Mesendoderm (in vitro differentiated cells): ENCODE data around the gene TMPRSS2.

Experiments used
- DNase-seq: peaks from one replicate; pipeline ENCODE4 v3.0.0; 2013
- H2AK5ac ChIP-seq: 2 replicates; pipeline ENCODE4 v1.6.1; 2013; ENCODE audit warnings: low read length, inconsistent platforms
- H2BK120ac ChIP-seq: 2 replicates; pipeline ENCODE4 v1.6.1; 2013; ENCODE audit warnings: low read depth, mild to moderate bottlenecking, low read length, moderate library complexity, mixed read lengths
- H2BK15ac ChIP-seq: replicated peaks from 2 replicates; pipeline ENCODE4 v1.6.1; 2013; ENCODE audit warnings: low read depth, mild to moderate bottlenecking, moderate library complexity
- H2BK5ac ChIP-seq: 2 replicates; pipeline ENCODE4 v1.6.1; 2013; ENCODE audit warnings: low read length, inconsistent platforms
- H3K18ac ChIP-seq: 2 replicates; pipeline ENCODE4 v1.6.1; 2013; ENCODE audit warnings: mild to moderate bottlenecking, low read length, mixed read lengths
- H3K23ac ChIP-seq: one replicate; pipeline ENCODE4 v1.6.1; 2013; ENCODE audit warnings: low read length
- H3K27ac ChIP-seq: 2 replicates; pipeline ENCODE4 v1.5.1; 2013; ENCODE audit warnings: low read depth, mild to moderate bottlenecking, inconsistent platforms, low read length, moderate library complexity
- H3K27me3 ChIP-seq: 2 replicates; pipeline ENCODE4 v1.6.1; 2013; ENCODE audit warnings: low read length, control low read depth, mild to moderate bottlenecking, inconsistent platforms; ENCODE audit not compliant: insufficient read depth, poor library complexity
- H3K36me3 ChIP-seq: 2 replicates; pipeline ENCODE4 v1.6.1; 2013; ENCODE audit warnings: low read length, inconsistent platforms; ENCODE audit not compliant: control insufficient read depth, insufficient read depth
- H3K4ac ChIP-seq: one replicate; pipeline ENCODE4 v1.6.1; 2013; ENCODE audit warnings: low read depth, mild to moderate bottlenecking, low read length, moderate library complexity
- H3K4me1 ChIP-seq: 2 replicates; pipeline ENCODE4 v1.6.1; 2013; ENCODE audit warnings: low read depth, low read length, inconsistent platforms; ENCODE audit not compliant: control insufficient read depth
- H3K4me2 ChIP-seq: 2 replicates; pipeline ENCODE4 v1.6.1; 2013; ENCODE audit warnings: low read length
- H3K4me3 ChIP-seq: 2 replicates; pipeline ENCODE4 v1.5.1; 2013; ENCODE audit warnings: mild to moderate bottlenecking, low read length
- H3K56ac ChIP-seq: one replicate; pipeline ENCODE4 v1.6.1; 2013; ENCODE audit warnings: low read length
- H3K79me1 ChIP-seq: 2 replicates; pipeline ENCODE4 v1.6.1; 2013; ENCODE audit warnings: low read length, inconsistent platforms
- H3K79me2 ChIP-seq: 2 replicates; pipeline ENCODE4 v1.6.1; 2013; ENCODE audit warnings: mild to moderate bottlenecking, low read length; ENCODE audit not compliant: control insufficient read depth, insufficient read depth
- H3K9ac ChIP-seq: 2 replicates; pipeline ENCODE4 v1.6.1; 2013; ENCODE audit warnings: low read length, inconsistent platforms
- H4K5ac ChIP-seq: one replicate; pipeline ENCODE4 v1.6.1; 2013; ENCODE audit warnings: low read length
- H4K8ac ChIP-seq: one replicate; pipeline ENCODE4 v1.6.1; 2013; ENCODE audit warnings: low read depth, mild to moderate bottlenecking, control low read depth, low read length, moderate library complexity
- WGBS: extraction: QIAGEN DNeasy Blood & Tissue Kit; methylation state at CpG from one replicate; pipeline ENCODE4 v1.1.7; 2013; ENCODE audit warnings: low lambda C conversion rate, missing lambda C conversion rate; ENCODE audit not compliant: insufficient coverage; ENCODE audit errors: extremely low coverage; 5-methylcytosine and 5-hydroxymethylcytosine counted together

Gene TMPRSS2

GRCh38 chr21:41460578-41461527 is 47.1 kb downstream of the TMPRSS2 start:
- Histone ChIP-seq H2BK15ac (no peak overlapping the region), H3K9ac (no peak overlapping the region), H3K79me2 (no peaks in the 10 kb centered on the region), H3K4ac (no peak overlapping the region), H4K8ac (no peak overlapping the region), H3K27ac (no peak overlapping the region), H2BK120ac (no peak overlapping the region), H3K23ac (no peak overlapping the region), H4K5ac (no peak overlapping the region), H3K36me3 (no peaks in the 10 kb centered on the region), H3K4me3 (no peak overlapping the region), H3K56ac (no peak overlapping the region), H3K4me1 (peaks cover 2% of the 10 kb centered on the region), H3K27me3 (no peaks in the 10 kb centered on the region), H3K18ac (no peak overlapping the region), H3K4me2 (no peak overlapping the region), H3K79me1 (no peaks in the 10 kb centered on the region), H2AK5ac (no peak overlapping the region), H2BK5ac (no peak overlapping the region)
- no CpG with 5 or more reads among the region's 17 CpGs for WGBS
- peak; percentile 75 for DNase-seq

DNA sequence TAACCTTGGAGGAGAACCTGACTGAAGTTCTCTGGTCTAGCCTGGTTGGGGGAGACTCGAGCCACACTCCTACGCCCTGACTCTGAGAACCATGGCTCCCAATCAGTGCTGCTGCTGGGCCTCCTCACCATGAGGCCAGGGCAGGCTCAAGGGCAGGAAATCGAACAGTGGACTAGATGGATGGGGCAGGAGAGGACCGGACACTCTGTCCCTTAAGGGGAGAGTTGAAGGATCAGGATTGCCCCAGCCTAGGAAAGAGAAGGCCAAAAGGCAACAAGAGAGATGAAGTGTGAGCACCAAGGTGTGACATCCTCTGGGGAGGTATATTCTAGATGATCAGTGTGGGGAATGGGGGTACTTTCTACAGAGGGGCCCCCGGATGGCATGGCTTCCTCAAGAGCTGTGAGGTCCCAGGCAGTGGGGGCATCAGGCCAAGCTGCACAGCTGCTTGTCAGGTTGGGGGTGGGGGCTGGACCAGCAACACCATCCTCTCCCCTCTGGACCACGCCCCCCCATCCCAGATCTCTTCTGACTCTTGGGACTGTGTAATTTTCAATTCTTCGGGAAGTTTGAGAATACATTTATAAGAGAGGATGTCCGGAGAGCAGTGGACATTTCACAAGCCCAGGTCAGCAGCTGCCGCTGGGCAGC is 47.9 kb downstream of the TMPRSS2 start:
- Histone ChIP-seq H3K4me1 (peaks cover 2% of the 10 kb centered on the region), H3K23ac (no peak overlapping the region), H3K79me2 (no peaks in the 10 kb centered on the region), H2BK5ac (no peak overlapping the region), H3K27me3 (no peaks in the 10 kb centered on the region), H3K79me1 (no peaks in the 10 kb centered on the region), H3K4me2 (no peak overlapping the region), H4K8ac (no peak overlapping the region), H3K27ac (no peak overlapping the region), H2AK5ac (no peak overlapping the region), H2BK120ac (no peak overlapping the region), H3K56ac (no peak overlapping the region), H3K9ac (no peak overlapping the region), H3K4ac (no peak overlapping the region), H3K36me3 (no peaks in the 10 kb centered on the region), H3K18ac (no peak overlapping the region), H2BK15ac (no peak overlapping the region), H3K4me3 (no peak overlapping the region), H4K5ac (no peak overlapping the region)
- no peak for DNase-seq
- no CpG with 5 or more reads among the region's 9 CpGs for WGBS

- Histone ChIP-seq H4K5ac (no peak overlapping the region), H3K4me2 (no peak overlapping the region), H3K4me3 (no peak overlapping the region), H3K18ac (no peak overlapping the region), H4K8ac (no peak overlapping the region), H3K27me3 (no peaks in the 10 kb centered on the region), H2BK120ac (no peak overlapping the region), H3K79me1 (no peaks in the 10 kb centered on the region), H3K4me1 (peaks cover 2% of the 10 kb centered on the region), H2BK15ac (no peak overlapping the region), H3K23ac (no peak overlapping the region), H3K36me3 (no peaks in the 10 kb centered on the region), H3K27ac (no peak overlapping the region), H3K56ac (no peak overlapping the region), H2BK5ac (no peak overlapping the region), H3K9ac (no peak overlapping the region), H3K4ac (no peak overlapping the region), H3K79me2 (no peaks in the 10 kb centered on the region), H2AK5ac (no peak overlapping the region)
- DNase-seq = no peak
- no CpG with 5 or more reads among the region's 22 CpGs for WGBS
These were observed 49.4 kb downstream of the TMPRSS2 start for GRCh38 chr21:41458559-41458958.

DNA sequence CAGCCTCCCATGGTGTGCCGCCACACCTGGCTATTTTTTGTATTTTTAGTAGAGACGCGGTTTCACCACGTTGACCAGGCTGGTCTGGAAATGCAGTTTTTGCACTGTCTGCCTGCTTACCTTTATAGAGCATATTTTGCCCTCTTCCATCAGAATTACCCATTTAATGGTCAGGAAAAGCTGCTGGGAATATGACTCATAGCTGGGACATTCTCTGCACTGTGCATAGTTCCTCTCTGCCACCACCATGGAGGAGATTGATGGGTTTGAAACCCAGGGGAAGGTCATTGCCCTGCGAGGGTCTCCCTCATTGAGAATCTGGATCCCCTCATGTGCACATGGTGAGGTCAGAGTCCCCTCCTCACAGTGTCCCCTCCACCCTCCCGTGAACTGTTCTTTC is 49.8 kb downstream of the TMPRSS2 start:
- no peak for DNase-seq
- Histone ChIP-seq H3K56ac (no peak overlapping the region), H2BK5ac (no peak overlapping the region), H2BK15ac (no peak overlapping the region), H3K79me2 (no peaks in the 10 kb centered on the region), H2AK5ac (no peak overlapping the region), H2BK120ac (no peak overlapping the region), H3K27me3 (no peaks in the 10 kb centered on the region), H3K36me3 (no peaks in the 10 kb centered on the region), H3K9ac (no peak overlapping the region), H3K4me3 (no peak overlapping the region), H3K4me2 (no peak overlapping the region), H3K4ac (no peak overlapping the region), H4K5ac (no peak overlapping the region), H3K18ac (no peak overlapping the region), H3K4me1 (peaks cover 2% of the 10 kb centered on the region), H3K23ac (no peak overlapping the region), H4K8ac (no peak overlapping the region), H3K27ac (no peak overlapping the region), H3K79me1 (no peaks in the 10 kb centered on the region)
- no CpG with 5 or more reads among the region's 6 CpGs for WGBS

- Histone ChIP-seq H2BK5ac (no peak overlapping the region), H2BK120ac (no peak overlapping the region), H4K5ac (no peak overlapping the region), H3K4me2 (no peak overlapping the region), H3K9ac (no peak overlapping the region), H3K27ac (no peak overlapping the region), H2BK15ac (no peak overlapping the region), H3K18ac (no peak overlapping the region), H3K4me1 (no peaks in the 10 kb centered on the region), H2AK5ac (no peak overlapping the region), H3K27me3 (no peaks in the 10 kb centered on the region), H3K23ac (no peak overlapping the region), H3K4ac (no peak overlapping the region), H3K4me3 (no peak overlapping the region), H4K8ac (no peak overlapping the region), H3K79me2 (no peaks in the 10 kb centered on the region), H3K56ac (no peak overlapping the region), H3K79me1 (no peaks in the 10 kb centered on the region), H3K36me3 (no peaks in the 10 kb centered on the region)
- DNase-seq = no peak
- no CpG with 5 or more reads among the region's 3 CpGs for WGBS
These were observed 54.2 kb downstream of the TMPRSS2 start for GRCh38 chr21:41453761-41454160.
